ENCODE measurements around the gene MOK. TPM values are rescaled to one million over a fixed set of nuclear protein-coding genes. Genes with fewer than 3 reads are reported as not detected.
"Not testable (repeated sequence)": the region's sequence is repeated elsewhere in the genome, so short reads cannot be mapped to it uniquely, and the experiment has no call there.

MOK gene
- 1.2 and 1.3 TPM in 2 replicates for total RNA-seq

- peak; percentile 96 to 97 for DNase-seq (ENCODE audit: low read depth in 2 of 2)
These were observed at the start of gene MOK for GRCh38 chr14:102304611-102305506. Gene MOK (minus strand): TSS chr14:102305164. CDS start chr14:102304968, 196 bp downstream.

GRCh38 chr14:102353126-102353619, 48.2 kb upstream of the MOK start:
- no peak for DNase-seq (ENCODE audit: low read depth in 2 of 2)

- DNase-seq (ENCODE audit: low read depth in 2 of 2): no peak
These were observed 47.2 kb upstream of the MOK start for GRCh38 chr14:102352213-102352612.

- DNase-seq (ENCODE audit: low read depth in 2 of 2): peak in 1 of 2 donors; percentile 73
These were observed 46.6 kb upstream of the MOK start for GRCh38 chr14:102351593-102351992.

GRCh38 chr14:102351023-102351422, 46.1 kb upstream of the MOK start:
- DNase-seq (ENCODE audit: low read depth in 2 of 2): peak; percentile 39 to 91

- DNase-seq (ENCODE audit: low read depth in 2 of 2): no peak
These were observed 43.4 kb upstream of the MOK start for GRCh38 chr14:102348376-102348775.

- no peak for DNase-seq (ENCODE audit: low read depth in 2 of 2)
These were observed 41.7 kb upstream of the MOK start for GRCh38 chr14:102346645-102347044.

GRCh38 chr14:102345232-102345631, 40.3 kb upstream of the MOK start:
- no peak for DNase-seq (ENCODE audit: low read depth in 2 of 2)

GRCh38 chr14:102344485-102344884, 39.5 kb upstream of the MOK start:
- no peak for DNase-seq (ENCODE audit: low read depth in 2 of 2)

- DNase-seq (ENCODE audit: low read depth in 2 of 2): no peak
These were observed 39.1 kb upstream of the MOK start for GRCh38 chr14:102344084-102344483.

- no peak for DNase-seq (ENCODE audit: low read depth in 2 of 2)
These were observed 37.3 kb upstream of the MOK start for GRCh38 chr14:102342238-102342637.

- no peak for DNase-seq (ENCODE audit: low read depth in 2 of 2)
These were observed 36.6 kb upstream of the MOK start for GRCh38 chr14:102341566-102341965.

- no peak for DNase-seq (ENCODE audit: low read depth in 2 of 2)
These were observed 33.8 kb upstream of the MOK start for GRCh38 chr14:102338724-102339123.

- DNase-seq (ENCODE audit: low read depth in 2 of 2): no peak
These were observed 30.2 kb upstream of the MOK start for GRCh38 chr14:102335163-102335562.

GRCh38 chr14:102333795-102334705, 29.1 kb upstream of the MOK start:
- DNase-seq (ENCODE audit: low read depth in 2 of 2): no peak

- DNase-seq (ENCODE audit: low read depth in 2 of 2): no peak
These were observed 28.4 kb upstream of the MOK start for GRCh38 chr14:102333390-102333789.

GRCh38 chr14:102330806-102331205, 25.8 kb upstream of the MOK start:
- DNase-seq (ENCODE audit: low read depth in 2 of 2): no peak

- not testable (repeated sequence) for DNase-seq (ENCODE audit: low read depth in 2 of 2)
These were observed 24.4 kb upstream of the MOK start for GRCh38 chr14:102329381-102329780.

- no peak for DNase-seq (ENCODE audit: low read depth in 2 of 2)
These were observed 21.6 kb upstream of the MOK start for GRCh38 chr14:102326583-102326982.

GRCh38 chr14:102325791-102326345, 20.9 kb upstream of the MOK start:
- no peak for DNase-seq (ENCODE audit: low read depth in 2 of 2)

- peak in 1 of 2 donors; percentile 68 for DNase-seq (ENCODE audit: low read depth in 2 of 2)
These were observed 18.1 kb upstream of the MOK start for GRCh38 chr14:102323102-102323501.
